Activated effector memory CD4-positive, alpha-beta T cell treated with Interleukin-2 at 50 U/mL for 16 hours (primary cell): Measurements from ENCODE around the gene NPBWR2.

Experiments used
- DNase-seq: peaks from one replicate; pipeline ENCODE4 v3.0.0-alpha.2; 2020

NPBWR2 gene, protein sequence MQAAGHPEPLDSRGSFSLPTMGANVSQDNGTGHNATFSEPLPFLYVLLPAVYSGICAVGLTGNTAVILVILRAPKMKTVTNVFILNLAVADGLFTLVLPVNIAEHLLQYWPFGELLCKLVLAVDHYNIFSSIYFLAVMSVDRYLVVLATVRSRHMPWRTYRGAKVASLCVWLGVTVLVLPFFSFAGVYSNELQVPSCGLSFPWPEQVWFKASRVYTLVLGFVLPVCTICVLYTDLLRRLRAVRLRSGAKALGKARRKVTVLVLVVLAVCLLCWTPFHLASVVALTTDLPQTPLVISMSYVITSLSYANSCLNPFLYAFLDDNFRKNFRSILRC

DNA sequence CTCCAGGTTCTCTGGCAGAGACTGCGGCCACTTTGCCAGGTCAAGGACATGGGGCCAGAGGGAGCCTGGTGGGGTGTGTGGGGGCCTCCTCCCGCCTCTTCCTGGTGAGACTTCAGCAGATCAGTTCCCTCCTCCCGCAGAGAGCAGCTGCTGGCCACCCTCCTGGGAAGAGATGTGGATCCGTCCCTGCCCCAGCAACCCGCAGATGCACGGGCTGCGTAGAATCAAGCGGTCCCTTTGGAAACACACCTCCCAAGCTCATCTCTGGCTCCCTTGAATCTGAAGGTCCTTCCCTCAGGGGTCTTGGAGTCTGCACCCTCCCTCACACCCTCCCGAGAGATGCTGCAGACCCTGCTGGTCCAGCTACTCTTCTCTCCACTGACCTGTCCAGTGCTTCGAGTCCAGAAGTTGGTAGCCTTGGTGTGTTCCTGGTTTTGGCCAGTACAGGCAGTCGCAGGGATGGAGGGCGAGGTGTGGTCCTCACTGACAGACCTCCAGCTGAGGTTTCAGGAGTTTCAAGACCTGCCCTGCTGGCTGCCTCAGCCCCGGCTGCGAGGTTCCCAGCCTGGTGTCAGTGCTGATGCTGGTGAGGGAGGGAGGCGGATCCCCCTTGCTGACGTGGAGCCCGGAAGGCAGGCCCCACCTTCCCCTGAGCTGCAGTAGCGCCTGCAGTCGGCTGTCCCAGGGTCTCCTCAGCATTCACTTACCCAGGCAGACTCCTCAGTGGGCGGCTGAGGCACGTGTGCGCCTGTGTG lies at the start of gene NPBWR2:
NPBWR2 (minus strand) TSS at position 585 of the 755 bp plus-strand sequence. CDS start 734 bp downstream, outside the sequence.
- no peak for DNase-seq

DNA sequence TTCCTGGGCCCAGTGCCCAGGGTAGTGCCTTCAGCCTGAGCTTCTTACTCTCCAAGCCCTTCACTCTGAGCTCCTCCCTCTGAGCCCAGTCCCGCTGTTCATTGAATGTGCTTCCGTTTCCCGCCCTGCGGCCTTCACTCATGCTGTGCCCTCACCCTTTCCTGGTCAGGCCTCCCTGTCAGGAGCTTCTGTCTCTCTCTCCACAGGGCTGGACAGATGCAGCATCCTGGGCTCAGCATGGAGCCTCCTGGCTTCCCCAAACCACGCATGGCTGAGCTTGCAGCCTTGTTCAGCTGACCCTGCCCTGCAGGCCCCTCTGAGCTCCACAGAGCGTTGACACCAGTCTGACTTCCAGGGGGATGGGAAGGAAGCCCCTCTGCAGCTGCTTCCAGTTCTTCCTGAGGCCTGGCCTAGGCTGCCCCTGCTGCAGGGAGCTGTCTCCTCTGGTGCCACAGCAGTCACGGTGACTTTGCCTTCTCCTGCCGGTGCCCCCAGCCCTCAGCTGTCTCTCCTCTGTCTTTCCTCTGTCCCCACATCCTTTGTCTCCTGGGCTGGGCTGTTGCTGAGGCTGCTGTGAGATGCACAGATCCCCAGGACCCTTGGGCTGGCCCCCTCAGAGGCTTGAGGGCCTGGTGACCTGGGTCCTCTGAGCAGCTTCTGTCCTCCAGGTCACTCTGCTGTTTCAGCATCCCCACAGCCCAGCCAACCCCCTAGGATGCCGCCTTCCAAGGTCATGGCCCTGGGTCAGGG lies 48.9 kb upstream of the NPBWR2 start:
- no peak for DNase-seq

DNA sequence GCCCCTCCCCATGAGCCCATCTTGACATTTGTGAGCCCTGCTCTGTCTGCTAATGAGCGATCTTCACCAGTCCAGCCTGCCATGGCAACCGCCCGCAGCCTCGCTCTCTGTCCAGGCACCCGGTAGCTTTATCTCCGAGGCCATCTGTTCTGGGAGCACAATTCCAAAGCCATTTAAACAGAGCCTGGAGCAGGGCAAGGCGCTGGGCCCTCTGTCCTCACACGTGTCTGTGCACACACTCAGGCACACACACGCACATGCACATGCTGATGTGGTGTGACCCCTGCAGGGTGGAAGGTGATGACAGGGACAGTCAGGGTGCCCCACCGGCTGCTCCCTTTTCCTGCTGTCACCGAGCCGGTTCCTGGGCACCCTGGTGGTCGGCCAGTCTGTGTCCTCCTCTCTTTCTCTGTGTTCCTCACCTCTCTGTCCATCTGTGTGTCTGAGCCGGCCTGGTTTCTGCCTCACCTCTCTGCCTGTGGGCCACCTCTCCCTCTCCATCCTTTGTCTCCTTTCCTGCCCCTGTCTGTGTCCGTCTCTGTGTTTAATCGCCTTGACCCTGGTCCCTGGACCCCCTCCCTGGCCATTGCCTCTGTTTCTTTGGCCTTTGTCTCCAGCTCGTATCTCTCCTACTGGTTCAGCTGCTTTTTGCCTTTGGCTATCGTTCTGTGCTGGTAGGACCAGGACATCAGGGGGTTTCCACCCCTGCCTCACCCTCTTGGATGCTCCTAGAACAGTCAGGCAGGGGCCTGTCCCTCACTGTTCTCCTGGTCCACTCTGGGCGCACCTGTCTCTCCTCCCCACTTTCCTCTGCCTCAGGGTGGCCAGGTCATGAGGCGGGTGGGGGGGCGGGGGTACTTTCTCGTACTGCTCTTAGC lies 48.1 kb upstream of the NPBWR2 start:
- no peak for DNase-seq

DNA sequence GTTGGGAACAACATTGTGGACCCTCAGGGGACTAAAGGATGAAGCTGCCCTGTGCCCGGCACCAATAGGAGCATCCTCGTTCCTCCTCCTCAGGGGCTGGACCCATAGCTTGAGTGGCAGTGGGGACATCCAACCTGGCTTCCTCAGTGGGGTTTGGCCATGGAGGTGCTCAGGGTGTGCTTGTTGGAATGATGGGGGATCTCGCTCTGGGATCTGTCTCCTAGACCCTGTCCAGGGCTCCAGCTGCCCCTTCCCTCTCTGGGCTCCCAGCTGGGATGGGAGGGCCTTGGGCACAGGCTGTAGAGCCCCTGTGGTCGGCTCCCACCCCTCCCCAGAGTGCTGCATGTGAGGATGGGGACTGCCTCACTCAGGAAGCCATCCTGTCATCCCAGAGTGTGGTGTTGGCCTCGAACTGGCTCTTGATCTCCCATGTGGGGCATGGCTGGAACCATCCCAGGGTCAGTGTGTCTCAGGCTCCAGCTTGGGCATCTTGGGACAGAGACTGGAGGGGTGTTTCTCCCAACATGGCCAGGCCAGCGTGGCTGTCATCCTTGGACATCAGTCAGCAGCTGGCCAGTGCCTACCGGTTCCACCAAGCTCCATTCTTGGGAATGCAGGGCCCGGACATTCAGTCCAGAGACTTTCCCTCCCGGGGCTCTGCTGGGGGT lies 47.4 kb upstream of the NPBWR2 start:
- DNase-seq: no peak

DNA sequence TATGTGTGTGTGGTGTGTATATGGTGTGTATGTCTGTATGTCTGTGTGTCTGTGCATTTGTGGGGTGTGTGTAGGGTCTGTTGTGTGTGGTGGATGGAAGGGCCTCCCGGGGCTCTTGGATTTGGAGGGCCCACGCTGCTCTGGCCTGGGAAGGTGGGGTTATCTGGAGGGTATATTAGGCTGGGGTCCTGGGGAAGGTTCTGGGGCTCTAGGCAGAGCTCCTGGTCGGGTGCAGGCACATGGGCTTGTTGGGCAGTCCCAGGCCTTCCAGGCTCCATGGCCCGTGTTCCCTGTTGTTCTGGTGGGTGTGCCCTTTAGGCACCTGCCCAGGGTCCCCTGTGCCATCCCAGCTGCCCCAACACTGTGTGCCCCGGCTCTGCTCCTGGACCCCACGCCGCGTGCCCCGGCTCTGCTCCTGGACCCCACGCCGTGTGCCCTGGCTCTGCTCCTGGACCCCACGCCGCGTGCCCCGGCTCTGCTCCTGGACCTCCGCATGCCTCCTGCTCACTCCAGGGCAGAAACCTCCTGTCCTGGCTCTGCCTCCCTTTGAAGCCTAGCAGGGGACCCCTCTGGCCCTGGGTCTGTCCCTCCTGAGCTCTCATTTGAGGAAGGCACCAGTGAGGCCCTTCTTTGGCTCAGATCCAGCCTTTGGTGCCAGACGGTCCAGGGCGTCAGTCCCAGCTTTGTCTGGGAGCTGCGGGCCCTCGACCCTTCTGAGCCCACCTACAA lies 46.7 kb upstream of the NPBWR2 start:
- no peak for DNase-seq

DNA sequence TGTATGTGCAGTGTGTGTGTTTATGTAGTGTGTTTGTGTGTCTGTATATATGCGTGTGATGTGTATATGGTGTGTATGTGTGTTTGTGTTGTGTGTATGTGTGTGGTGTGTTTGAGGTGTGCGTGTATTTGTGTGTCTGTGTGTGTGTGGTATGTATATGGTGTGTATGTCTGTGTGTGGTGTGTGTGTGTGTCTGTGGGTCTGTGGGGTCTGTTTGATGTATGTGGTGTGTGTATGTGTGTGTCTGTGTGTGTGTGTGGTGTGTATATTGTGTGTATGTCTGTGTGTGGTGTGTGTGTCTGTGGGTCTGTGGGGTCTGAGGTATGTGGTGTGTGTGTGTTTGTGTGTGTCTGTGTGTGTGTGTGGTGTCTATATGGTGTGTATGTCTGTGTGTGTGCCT lies 46.0 kb upstream of the NPBWR2 start:
- DNase-seq: no peak

DNA sequence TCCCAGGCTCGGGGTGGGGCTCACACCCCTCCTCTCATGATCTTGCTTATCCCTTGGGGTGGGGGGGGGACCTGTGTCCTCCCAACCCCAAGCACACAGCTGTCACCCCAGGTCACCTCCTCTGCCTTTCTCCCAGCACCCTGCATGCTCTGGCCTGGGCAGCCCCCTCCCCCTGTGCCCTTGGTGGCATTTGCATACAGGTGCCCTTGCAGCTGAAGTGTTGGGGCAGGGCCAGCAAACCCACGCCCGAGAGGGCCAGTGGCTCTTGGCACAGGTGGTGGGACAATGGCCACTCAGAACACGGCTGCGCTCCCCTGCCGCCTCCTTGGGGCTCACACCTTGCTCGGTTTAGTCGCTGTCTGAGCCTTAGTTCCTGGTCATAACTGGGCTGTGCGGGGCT lies 45.5 kb upstream of the NPBWR2 start:
- no peak for DNase-seq

DNA sequence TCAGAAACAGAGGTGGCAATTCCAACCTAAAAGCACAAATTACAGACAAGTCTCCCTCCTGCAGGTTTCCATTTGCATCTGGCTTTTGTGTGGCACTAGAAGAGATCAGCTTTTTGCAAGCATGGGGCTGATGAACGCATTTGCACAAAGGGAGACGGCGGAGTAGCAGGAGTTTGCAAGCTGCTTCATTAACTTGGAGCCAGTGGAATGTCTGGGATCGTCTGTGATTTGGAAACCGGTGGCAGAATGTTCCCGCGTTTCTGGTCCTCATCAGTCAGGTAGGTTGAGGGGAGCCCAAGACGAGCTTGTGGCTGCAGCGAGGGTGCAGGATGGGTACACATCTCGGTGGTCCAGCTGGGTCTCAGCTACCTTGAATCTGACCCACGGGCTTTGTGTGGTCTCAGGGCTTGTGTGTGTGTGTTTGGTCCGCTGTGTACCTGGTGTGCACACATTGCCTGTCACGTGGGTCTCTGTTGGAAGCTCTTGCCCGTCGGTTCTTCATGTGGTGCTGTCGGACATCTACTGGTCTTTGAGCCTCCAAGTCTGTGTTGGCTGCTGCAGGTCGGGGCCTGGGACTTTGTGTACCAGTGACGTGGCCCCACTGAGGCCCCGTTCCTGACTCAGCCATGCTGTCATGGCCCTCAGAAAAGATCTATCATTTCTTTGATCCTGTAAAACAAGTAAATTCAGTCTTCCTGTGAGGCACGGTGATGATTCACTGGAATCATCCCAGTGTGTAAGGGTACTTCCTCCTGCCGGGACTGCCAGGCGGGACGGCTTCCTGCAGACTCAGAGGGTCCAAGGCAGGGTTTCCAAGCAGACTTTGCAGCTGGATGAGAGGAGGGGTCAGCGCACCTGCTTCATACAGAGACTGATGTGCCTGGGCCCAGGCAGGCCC lies 44.5 kb upstream of the NPBWR2 start:
- no peak for DNase-seq

DNA sequence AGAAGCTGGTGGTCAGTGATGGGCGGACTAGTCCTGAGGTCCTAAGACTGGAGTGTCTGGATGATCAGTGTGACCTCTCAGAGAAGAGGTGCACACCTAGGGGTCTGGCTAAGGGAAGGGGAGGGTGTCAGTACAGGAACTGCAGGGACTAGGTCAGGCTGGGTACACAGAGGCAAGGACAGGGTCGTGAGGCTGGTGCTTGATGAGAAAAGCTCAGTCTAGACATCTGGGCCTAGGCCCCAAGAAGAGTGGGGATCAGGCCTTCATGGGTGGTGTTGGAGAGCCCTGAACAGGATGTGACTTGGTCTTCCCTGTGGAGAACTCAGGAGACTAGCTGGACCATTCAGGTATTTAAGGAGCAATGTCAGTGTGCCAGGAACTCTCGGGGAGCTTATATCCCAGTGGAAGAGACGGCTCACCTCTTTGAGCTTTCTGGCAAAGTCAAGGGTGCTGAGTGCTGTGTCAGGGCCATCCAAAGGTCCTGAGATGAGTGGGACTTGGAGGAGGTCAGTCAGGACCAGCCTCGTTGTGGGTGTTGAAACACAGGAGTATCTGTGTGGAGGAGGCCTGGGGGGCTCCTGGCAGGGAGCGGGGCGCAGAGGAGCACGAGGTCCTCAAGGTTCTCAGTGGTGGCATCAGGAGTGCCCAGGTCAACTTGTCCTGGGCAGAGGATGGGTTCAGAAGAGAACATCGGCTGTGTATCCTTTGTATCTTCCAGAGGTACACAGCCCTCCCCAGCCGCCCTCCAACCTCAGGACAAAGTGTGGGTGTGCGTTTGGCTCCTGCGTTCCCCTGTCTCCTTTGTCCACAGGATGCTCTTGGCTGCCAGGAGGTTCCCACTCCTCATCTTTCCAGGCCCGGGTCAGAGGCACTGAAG lies 43.6 kb upstream of the NPBWR2 start:
- no peak for DNase-seq

DNA sequence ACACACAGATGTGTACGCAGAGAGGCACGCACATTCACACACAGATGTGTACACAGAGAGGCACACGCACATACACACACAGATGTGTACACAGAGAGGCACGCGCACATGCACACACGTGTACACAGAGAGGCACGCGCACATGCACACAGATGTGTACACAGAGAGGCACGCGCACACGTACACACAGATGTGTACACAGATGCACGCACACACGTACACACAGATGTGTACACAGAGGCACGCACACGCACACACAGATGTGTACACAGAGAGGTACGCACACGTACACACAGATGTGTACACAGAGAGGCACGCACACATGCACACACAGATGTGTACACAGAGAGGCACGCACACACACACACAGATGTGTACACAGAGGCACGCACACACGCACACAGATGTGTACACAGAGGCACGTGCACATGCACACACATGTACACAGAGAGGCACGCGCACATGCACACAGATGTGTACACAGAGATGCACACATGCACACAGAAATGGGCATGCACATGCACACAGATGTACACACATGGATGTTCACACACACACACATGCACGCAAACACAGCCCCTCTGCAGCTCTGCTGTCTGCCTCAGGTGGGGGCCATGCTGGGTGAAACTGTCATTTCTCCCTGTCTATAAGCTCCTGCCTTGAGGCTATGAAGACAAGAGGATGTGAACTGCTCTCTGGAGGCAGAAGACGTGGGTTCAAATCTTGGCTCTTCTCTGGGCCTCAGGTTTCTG lies 42.6 kb upstream of the NPBWR2 start:
- no peak for DNase-seq

DNA sequence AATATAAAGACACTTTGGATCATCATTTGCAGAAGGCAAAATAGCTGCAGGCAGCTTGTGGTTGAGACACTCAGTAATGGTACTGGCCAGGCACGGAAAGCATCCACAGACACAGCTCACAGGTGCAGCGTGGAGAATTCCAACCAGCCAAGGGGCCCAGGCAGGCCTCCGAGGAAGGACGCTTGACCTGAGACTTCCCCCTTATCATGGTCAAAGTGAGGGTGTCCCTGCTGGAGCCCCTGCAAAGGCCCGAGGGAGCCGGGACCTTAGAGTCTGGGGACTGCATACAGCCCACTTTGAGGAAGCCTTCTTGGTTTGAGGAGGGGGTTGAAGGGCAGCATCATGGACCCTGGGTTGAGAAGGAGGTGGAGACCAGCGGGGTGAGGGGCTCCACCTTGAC lies 41.8 kb upstream of the NPBWR2 start:
- DNase-seq: no peak

DNA sequence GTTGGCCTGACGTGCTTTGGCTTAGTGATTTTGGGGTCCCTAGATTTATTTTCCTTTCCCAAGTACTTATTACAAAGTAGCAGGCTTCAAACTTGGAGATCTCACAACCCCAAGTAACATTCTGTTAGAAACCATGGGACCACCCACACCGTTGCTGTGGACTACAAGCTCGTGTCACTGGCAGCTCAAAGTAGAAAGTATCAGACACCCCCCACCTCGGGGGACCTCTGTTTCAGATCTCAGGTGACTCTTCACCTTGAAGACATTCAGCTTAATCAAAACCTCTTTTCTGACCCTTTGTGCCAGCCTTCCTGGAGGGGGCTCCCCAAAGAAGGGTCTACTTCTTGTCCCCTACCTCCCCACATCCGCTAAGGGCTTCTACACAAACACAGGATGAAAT lies 41.2 kb upstream of the NPBWR2 start:
- no peak for DNase-seq

DNA sequence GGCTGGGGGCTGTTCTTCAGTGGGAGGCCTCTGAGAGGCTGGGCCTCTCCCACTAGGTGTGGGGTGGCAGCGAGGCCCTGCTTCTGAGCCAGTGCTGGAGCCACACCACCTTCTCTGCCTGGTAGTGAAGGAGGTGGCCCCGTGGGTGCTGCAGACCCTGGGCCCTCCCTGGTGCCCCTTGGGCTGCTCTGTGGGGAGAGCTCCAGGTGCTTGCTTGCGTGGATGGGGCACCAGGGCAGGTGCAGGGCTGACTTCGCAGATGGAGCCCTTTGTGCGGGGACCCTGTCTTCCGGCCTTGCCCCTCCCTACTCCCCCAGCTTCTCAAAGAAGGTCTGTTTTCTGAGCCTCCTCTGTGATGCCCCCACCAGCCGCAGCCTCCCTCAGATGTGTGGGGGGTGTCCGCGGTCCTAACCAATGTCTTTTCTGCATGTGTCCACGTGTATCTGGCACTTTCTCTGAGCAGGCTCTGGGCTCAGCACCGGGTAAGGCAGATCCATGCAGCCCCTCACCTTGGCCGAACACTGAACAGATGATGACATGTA lies 39.6 kb upstream of the NPBWR2 start:
- DNase-seq: no peak

DNA sequence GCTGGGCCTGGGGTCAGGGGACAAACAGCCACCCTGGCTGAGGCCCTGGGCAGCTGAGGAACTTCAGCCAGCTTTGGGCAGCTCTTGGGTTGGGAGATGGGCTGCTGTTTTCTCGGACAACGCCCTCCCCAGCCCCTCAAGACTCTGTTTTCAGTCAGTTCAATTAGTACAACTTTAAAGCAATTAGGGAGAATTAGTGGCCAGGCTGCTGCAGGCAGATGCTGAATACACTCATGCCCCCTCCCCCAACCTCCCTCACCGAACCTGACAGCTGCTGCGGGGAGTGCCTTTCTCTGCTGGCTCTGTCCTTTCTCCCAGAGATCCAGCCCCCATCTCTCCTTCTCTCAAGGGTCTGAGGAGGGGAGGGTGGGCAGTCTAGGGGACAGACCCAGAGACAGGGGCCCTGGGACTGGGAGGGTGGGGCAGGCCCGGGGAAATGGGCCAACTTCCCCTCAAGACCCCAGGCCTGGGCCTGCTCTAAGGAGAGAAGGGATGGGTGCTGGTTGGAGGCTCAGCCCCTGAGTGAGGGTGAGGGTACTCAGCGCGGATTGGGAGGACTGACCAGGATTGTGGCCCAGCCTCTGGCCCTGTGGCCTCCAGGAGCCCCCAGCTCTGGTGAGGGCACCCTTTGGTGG lies 39.1 kb upstream of the NPBWR2 start:
- no peak for DNase-seq

DNA sequence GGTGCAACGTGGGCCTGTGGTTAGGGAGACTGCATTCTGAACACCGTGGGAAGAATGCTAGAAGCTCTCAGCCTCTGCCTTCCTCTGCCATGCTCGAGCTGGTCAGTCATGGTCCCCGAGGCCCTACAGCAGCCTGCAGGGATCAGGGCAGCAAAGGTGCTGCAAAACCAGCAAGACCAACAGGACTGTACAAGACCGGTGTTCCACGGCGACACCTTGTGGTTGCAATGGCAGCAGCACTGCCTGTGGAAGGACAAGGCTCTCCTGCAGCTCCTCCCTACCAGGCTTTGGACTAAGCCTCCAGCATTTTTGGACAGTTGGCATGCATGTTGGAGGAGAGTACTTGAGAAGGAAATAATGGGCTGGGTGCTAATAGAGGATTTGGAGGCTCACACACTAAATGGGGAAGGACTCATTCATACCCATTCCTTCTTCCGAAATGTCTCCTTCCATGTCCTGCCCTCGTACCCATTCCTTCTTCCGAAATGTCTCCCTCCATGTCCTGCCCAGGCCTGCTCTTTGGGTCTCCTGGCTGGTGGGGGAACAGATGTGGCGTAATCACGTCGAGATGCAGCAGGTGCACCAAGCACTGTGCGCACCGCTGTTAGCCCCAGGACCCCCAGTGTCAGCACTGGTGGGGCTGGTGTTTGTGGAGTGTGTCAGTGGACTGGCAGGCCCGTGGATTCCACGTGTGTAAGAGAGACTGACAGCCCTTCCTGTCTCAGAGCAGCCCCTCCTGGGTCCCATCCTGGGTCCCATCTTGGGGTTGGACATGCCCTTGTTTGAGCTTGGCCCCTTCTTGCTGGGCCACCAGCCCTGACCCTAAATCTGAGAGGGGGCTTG lies 38.3 kb upstream of the NPBWR2 start:
- no peak for DNase-seq

DNA sequence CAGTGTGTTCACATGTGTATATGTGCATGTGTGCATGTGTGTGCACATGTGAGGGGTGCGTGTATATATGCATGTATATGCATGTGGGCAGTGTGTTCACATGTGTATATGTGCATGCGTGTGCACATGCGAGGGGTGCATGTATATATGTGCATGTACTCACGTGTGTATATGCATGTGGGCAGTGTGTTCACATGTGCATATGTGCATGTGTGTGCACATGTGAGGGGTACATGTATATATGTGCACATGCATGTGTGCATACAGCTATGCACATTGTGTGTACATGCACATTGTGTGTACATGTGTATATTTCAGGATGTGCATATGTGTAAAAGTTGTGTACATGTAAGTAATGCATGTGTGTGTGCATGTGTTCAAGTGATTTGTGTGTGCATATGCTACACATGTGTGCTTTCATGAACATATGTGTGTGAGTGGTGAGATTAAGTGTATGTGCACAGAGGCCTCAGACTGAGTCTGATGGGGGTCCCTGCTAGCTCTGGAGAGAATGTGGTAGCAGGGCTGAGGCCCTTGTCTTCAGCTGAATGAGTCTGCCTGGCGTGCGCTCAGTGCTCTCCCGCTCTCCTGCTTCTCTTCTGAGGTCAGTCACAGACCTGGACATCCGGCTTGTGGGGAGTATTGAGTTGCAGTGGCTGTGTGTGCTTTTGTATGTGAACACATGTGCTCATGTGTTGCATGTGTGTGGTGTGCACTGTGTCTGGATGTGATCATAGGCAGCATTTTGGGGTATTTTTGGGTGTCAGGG lies 37.0 kb upstream of the NPBWR2 start:
- no peak for DNase-seq
